Measurements from ENCODE around the gene FAM174C.

DNA sequence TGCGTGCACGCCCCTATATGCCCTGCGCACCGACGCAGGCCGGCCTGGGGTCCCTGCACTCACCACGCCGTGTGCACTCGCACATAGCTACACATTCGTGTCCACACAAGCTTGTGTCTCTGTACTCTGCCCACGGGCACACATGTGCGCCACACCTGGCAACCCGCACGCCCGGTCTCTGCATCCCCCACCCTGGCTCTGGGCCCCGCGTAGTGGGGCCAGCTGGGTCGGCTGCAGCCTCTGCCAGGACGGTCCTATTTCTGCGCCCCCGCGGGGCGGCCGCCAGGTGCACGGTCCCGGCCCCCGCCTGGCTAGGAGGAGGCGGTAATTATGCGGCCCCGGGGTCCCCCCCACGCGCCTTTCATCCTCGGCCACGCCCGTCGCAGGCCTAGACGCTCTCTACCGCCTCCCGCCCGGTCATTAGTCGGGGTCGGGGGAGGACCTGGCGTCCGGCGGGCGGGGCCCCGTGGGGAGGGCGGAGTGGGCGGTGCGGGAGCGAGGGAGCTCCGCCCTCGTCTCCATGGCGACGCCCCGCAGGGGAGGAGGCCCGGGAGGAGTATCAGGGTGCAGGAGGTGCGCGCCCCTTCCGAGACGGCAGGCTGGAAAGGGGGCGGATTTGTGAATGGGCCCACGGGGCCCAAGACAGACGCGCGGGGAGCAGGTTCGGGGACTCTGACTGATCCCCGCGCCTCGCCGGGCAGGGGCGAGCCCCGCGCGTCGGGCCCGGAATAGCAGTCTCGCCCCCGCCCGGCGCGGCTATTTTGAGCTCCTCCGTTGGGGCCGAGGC, 9.0 kb upstream of the FAM174C start:
- TF ChIP-seq, protein P1, sequence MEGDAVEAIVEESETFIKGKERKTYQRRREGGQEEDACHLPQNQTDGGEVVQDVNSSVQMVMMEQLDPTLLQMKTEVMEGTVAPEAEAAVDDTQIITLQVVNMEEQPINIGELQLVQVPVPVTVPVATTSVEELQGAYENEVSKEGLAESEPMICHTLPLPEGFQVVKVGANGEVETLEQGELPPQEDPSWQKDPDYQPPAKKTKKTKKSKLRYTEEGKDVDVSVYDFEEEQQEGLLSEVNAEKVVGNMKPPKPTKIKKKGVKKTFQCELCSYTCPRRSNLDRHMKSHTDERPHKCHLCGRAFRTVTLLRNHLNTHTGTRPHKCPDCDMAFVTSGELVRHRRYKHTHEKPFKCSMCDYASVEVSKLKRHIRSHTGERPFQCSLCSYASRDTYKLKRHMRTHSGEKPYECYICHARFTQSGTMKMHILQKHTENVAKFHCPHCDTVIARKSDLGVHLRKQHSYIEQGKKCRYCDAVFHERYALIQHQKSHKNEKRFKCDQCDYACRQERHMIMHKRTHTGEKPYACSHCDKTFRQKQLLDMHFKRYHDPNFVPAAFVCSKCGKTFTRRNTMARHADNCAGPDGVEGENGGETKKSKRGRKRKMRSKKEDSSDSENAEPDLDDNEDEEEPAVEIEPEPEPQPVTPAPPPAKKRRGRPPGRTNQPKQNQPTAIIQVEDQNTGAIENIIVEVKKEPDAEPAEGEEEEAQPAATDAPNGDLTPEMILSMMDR (conservative IDR thresholded peaks at IDR 0.05 in 1 of 2, IDR thresholded peaks at IDR 0.05 in 1 of 2; ENCODE audit: extremely low read depth in 1 of 2, insufficient read depth in 1 of 2, low read depth in 1 of 2, low read length in 2 of 2) = peak in 1 of 2 donors; percentile 5
- TF ChIP-seq EZH2 (IDR thresholded peaks at IDR 0.05; ENCODE audit: borderline replicate concordance, low read length) = no peak
